DND-41 (cell line): Measurements from ENCODE around the gene U2AF1L4.

Experiments used
- ATAC-seq: fragments of 200-7000 bp; cut with Tn5 transposase; 3 replicates; pipeline ENCODE4 v1.9.1; 2021; ENCODE audit warnings: low read depth; ENCODE audit not compliant: insufficient read depth
- DNase-seq: peaks from one replicate; pipeline ENCODE4 v3.0.0-alpha.2; 2020
- H2AFZ ChIP-seq: 2 replicates; pipeline ENCODE4 v1.6.0; 2012; ENCODE audit warnings: low read depth, low read length
- H3K27ac ChIP-seq: 2 replicates; pipeline ENCODE4 v1.5.1; 2012; ENCODE audit warnings: low read length, inconsistent platforms
- H3K27me3 ChIP-seq: fragments of 200-600 bp; sonication (generic); 2 replicates; pipeline ENCODE4 v1.6.0; 2012; ENCODE audit warnings: low read length, mild to moderate bottlenecking, inconsistent platforms; ENCODE audit not compliant: insufficient read depth, poor library complexity
- H3K36me3 ChIP-seq: 2 replicates; pipeline ENCODE4 v1.5.1; 2012; ENCODE audit warnings: low read length, inconsistent platforms; ENCODE audit not compliant: insufficient read depth
- H3K4me1 ChIP-seq: 2 replicates; pipeline ENCODE4 v1.5.1; 2012; ENCODE audit warnings: mild to moderate bottlenecking, low read length; ENCODE audit not compliant: insufficient read depth
- H3K4me2 ChIP-seq: 2 replicates; pipeline ENCODE4 v1.6.0; 2012; ENCODE audit warnings: mild to moderate bottlenecking, moderate library complexity, low read length, inconsistent platforms; ENCODE audit not compliant: insufficient read depth
- H3K4me3 ChIP-seq, 2 experiments: fragments of 200-600 bp in 1 of 2; shearing (Covaris generic) in 1 of 2; 2 replicates each; pipeline ENCODE4 v1.5.1; 2012 to 2016; ENCODE audit warnings: inconsistent platforms in 2 of 2, low read length in 2 of 2, mild to moderate bottlenecking in 2 of 2, low read depth in 1 of 2, moderate library complexity in 1 of 2
- H3K79me2 ChIP-seq: 2 replicates; pipeline ENCODE4 v1.6.0; 2012; ENCODE audit warnings: low read length, inconsistent platforms; ENCODE audit not compliant: insufficient read depth
- H3K9ac ChIP-seq: 2 replicates; pipeline ENCODE4 v1.6.0; 2012; ENCODE audit warnings: low read depth, mild to moderate bottlenecking, inconsistent platforms, low read length, moderate library complexity
- H3K9me3 ChIP-seq: 2 replicates; pipeline ENCODE4 v1.5.1; 2012; ENCODE audit warnings: low read length, moderate library complexity, mild to moderate bottlenecking, inconsistent platforms; ENCODE audit not compliant: insufficient read depth, severe bottlenecking
- H4K20me1 ChIP-seq: 2 replicates; pipeline ENCODE4 v1.6.0; 2012; ENCODE audit warnings: low read length; ENCODE audit not compliant: insufficient read depth
- EZH2 ChIP-seq: IDR thresholded peaks from 3 replicates; pipeline ENCODE4 v1.6.1; 2012; ENCODE audit warnings: borderline replicate concordance, low read depth, mild to moderate bottlenecking, moderate library complexity, low read length, inconsistent platforms; ENCODE audit not compliant: severe bottlenecking
- TF ChIP-seq, protein P1 (sequence below): IDR thresholded peaks from 2 replicates; pipeline ENCODE4 v1.5.1; 2012; ENCODE audit warnings: borderline replicate concordance, low read length, moderate library complexity, mild to moderate bottlenecking; ENCODE audit not compliant: poor library complexity, severe bottlenecking; ENCODE audit errors: extremely low read depth

The U2AF1L4 gene

DNA sequence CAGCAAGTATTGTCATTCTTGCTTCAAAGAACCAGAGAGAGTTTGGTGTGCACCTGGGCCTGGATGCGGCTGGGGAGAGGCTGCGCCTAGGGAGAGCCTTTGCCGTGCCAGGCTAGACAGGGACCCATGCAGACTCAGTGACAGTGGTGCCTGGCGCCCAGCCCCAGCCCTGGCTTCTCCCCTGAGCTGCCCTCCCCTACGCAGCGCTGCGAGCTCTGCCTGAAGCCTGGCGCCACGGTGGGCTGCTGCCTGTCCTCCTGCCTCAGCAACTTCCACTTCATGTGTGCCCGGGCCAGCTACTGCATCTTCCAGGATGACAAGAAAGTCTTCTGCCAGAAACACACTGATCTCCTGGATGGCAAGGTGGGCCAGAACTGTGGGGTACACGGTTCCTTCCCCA is 15.5 kb downstream of the U2AF1L4 start:
- Histone ChIP-seq H3K36me3 (peaks cover 98% of the 10 kb centered on the region), H3K4me3 (no peak overlapping the region), H2AFZ (no peak overlapping the region), H3K9me3 (no peaks in the 10 kb centered on the region), H3K79me2 (no peaks in the 10 kb centered on the region), H3K4me2 (no peak overlapping the region), H4K20me1 (peaks cover 61% of the 10 kb centered on the region), H3K4me1 (no peaks in the 10 kb centered on the region), H3K27me3 (no peaks in the 10 kb centered on the region), H3K27ac (no peak overlapping the region), H3K9ac (no peak overlapping the region)
- DNase-seq = no peak
- ATAC-seq = no peak
- TF ChIP-seq, protein P1, sequence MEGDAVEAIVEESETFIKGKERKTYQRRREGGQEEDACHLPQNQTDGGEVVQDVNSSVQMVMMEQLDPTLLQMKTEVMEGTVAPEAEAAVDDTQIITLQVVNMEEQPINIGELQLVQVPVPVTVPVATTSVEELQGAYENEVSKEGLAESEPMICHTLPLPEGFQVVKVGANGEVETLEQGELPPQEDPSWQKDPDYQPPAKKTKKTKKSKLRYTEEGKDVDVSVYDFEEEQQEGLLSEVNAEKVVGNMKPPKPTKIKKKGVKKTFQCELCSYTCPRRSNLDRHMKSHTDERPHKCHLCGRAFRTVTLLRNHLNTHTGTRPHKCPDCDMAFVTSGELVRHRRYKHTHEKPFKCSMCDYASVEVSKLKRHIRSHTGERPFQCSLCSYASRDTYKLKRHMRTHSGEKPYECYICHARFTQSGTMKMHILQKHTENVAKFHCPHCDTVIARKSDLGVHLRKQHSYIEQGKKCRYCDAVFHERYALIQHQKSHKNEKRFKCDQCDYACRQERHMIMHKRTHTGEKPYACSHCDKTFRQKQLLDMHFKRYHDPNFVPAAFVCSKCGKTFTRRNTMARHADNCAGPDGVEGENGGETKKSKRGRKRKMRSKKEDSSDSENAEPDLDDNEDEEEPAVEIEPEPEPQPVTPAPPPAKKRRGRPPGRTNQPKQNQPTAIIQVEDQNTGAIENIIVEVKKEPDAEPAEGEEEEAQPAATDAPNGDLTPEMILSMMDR = no peak
- no peak for TF ChIP-seq EZH2

DNA sequence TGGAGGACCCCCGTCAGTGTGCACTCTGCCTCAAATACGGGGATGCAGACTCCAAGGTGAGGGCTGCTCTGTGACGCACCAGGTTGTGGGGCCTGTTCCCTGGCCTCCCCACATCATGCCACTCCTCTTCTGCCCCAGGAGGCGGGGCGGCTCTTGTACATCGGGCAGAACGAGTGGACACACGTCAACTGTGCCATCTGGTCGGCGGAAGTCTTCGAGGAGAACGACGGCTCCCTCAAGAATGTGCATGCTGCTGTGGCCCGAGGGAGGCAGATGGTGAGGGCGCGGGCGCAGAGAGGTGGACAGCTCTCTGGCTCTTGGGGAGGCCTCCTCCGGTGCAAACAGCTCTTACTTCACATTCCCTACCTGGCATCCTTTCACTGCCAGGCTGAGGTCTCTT is 16.2 kb downstream of the U2AF1L4 start:
- peaks cover 62% of the 10 kb centered on the region for H4K20me1 ChIP-seq
- H3K4me2 ChIP-seq = no peak overlapping the region
- H3K79me2 ChIP-seq = no peaks in the 10 kb centered on the region
- DNase-seq (no peak), ATAC-seq (no peak)
- no peaks in the 10 kb centered on the region for H3K27me3 ChIP-seq
- no peak for TF ChIP-seq EZH2
- TF ChIP-seq, protein P1 = no peak
- H3K4me1 ChIP-seq = no peaks in the 10 kb centered on the region
- no peaks in the 10 kb centered on the region for H3K9me3 ChIP-seq
- peaks cover 98% of the 10 kb centered on the region for H3K36me3 ChIP-seq
- H3K27ac ChIP-seq = no peak overlapping the region
- no peak overlapping the region for H3K4me3 ChIP-seq
- no peak overlapping the region for H2AFZ ChIP-seq
- no peak overlapping the region for H3K9ac ChIP-seq

DNA sequence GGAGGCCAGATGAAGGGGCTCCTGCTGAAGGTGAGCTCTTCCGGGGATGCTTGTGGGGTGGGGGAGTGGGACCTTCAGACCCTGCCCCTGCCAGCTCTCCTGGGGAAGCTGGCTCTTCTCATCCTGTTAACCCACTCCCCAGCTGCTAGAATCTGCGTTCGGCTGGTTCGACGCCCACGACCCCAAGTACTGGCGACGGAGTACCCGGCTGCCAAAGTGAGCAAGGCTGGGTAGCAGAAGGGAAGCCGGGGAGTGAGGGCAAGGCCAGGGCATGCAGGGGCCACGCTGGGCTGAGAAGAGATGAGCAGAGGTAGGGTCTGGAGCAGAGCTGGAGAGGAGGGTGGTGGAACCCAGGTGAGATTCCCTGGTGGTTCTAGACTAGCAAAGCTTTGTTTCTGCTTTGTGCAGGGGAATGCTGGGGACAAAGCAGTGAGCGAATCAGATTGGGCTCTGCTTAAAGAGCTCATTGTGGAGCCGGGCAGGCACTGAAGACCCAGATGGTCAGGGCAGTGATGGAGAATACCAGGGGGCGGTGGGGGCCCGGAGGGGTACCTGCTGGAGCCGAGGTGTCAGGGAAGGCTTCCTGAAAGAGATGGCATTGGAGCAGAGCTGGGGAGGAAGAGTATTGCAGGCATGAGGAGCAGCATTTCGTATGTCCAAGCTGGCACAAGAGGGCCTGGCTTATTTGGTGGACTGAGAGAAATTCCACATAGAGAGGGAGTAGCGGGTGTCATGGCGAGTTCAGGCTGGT is 17.1 kb downstream of the U2AF1L4 start:
- Histone ChIP-seq H3K4me2 (no peak overlapping the region), H3K27ac (no peak overlapping the region), H2AFZ (no peak overlapping the region), H4K20me1 (peaks cover 56% of the 10 kb centered on the region), H3K36me3 (peaks cover 98% of the 10 kb centered on the region), H3K9me3 (no peaks in the 10 kb centered on the region), H3K79me2 (0 out of 2 replicates have a peak, but pooled peaks cover 3% of the 10 kb centered on the region), H3K27me3 (no peaks in the 10 kb centered on the region), H3K9ac (no peak overlapping the region), H3K4me1 (no peaks in the 10 kb centered on the region), H3K4me3 (no peak overlapping the region)
- TF ChIP-seq, protein P1 = no peak
- no peak for TF ChIP-seq EZH2
- ATAC-seq (no peak), DNase-seq (no peak)
